ENCODE measurements around the gene LSM14A.
"Not testable (repeated sequence)": the region's sequence is repeated elsewhere in the genome, so short reads cannot be mapped to it uniquely, and the experiment has no call there.

GRCh38 chr19:34205324-34205723, 33.0 kb downstream of the LSM14A start:
- not testable (repeated sequence) for TF ChIP-seq RAD51 (IDR thresholded peaks at IDR 0.05; ENCODE audit: borderline replicate concordance, low read depth); MAZ (CRISPR knock-in tag; conservative IDR thresholded peaks at IDR 0.05 in 1 of 2, IDR thresholded peaks at IDR 0.05 in 1 of 2); MXD1 (CRISPR knock-in tag; IDR thresholded peaks at IDR 0.05; ENCODE audit: borderline replicate concordance, poor library complexity, severe bottlenecking); CTCF (IDR thresholded peaks at IDR 0.05 in 2 of 3, conservative IDR thresholded peaks at IDR 0.05 in 1 of 3; ENCODE audit: insufficient read depth in 2 of 3, low read depth in 1 of 3, low read length in 3 of 3); U2AF2 (optimal IDR thresholded peaks at IDR 0.05; ENCODE audit: low read depth, low read length); ZNF184 (CRISPR knock-in tag; IDR thresholded peaks at IDR 0.05); JUND (IDR thresholded peaks at IDR 0.05; ENCODE audit: borderline replicate concordance, low read depth, low read length); JUND (tag; IDR thresholded peaks at IDR 0.05; ENCODE audit: borderline replicate concordance, low read depth, low read length); POLR2A (conservative IDR thresholded peaks at IDR 0.05); HSF4 (CRISPR knock-in tag; IDR thresholded peaks at IDR 0.05; ENCODE audit: borderline replicate concordance); STAG1 (CRISPR knock-in tag; IDR thresholded peaks at IDR 0.05; ENCODE audit: borderline replicate concordance)

Data from K562 (cell line).